ENCODE data around the gene ONECUT3. TPM values are rescaled to one million over a fixed set of nuclear protein-coding genes. Genes with fewer than 3 reads are reported as not detected.

Gene ONECUT3
- total RNA-seq, 2 donors from 2014 or later = 0.26 TPM; not detected in 1

DNA sequence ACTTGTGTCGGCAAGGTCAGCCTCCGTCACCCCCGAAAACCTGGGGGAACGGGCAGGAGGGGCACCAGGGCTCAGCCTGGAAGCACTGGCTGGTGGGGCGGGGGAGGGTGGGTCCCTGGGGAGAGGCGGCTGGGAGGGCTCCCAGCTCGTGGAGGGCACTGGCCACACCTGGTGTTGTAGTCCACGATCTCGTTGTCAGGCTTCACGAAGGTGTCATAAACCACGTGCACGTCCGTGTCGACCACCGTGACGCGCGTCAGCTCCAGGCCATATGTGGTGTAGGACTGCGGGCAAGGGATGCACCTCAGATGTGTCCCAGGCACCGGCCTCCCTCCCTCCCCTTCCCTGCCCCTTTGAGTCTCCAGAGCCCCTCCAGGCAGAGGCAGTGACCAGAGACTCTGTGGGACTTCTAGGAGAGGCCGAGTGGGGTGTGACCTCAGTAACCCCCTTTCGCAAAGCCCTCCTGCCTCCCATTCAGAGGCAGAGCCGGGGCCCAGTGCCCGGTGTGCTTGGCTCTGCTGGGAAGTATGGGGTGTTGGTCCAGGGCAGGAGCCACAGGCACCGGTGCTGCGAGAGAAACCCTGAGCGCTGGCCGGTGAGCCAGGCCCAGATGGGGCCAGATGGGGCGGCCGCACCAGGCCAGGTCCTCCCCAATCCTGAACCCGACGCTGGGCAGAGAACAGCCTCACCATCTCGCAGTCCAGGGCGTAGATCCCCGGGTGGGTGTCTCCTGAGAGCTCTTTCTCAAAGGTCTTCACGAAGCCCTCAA lies 63.4 kb downstream of the ONECUT3 start:
- Histone ChIP-seq H3K27ac (no peak overlapping the region), H3K36me3 (replicated peaks in 1 of 2; ENCODE audit: insufficient read depth in 1 of 2, low read depth in 2 of 2) (peaks cover 20 to 44% of the 10 kb centered on the region in 2 donors), H3K9me3 (no peaks in the 10 kb centered on the region), H3K4me1 (peaks cover 17% of the 10 kb centered on the region), H3K27me3 (no peaks in the 10 kb centered on the region), H3K4me3 (no peak overlapping the region)
- 93 to 95% methylated on average over 27 to 30 of the region's 36 CpGs for WGBS, 2 donors
- ATAC-seq (no peak), DNase-seq (no peak)
- TF ChIP-seq POLR2A (IDR thresholded peaks at IDR 0.05) = no peak
- TF ChIP-seq, protein P1, sequence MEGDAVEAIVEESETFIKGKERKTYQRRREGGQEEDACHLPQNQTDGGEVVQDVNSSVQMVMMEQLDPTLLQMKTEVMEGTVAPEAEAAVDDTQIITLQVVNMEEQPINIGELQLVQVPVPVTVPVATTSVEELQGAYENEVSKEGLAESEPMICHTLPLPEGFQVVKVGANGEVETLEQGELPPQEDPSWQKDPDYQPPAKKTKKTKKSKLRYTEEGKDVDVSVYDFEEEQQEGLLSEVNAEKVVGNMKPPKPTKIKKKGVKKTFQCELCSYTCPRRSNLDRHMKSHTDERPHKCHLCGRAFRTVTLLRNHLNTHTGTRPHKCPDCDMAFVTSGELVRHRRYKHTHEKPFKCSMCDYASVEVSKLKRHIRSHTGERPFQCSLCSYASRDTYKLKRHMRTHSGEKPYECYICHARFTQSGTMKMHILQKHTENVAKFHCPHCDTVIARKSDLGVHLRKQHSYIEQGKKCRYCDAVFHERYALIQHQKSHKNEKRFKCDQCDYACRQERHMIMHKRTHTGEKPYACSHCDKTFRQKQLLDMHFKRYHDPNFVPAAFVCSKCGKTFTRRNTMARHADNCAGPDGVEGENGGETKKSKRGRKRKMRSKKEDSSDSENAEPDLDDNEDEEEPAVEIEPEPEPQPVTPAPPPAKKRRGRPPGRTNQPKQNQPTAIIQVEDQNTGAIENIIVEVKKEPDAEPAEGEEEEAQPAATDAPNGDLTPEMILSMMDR (IDR thresholded peaks at IDR 0.05) = no peak
- intact Hi-C loops (cut with DNase I) = no loop called here

- Histone ChIP-seq H3K36me3 (replicated peaks in 1 of 2; ENCODE audit: insufficient read depth in 1 of 2, low read depth in 2 of 2) (peaks cover 20 to 49% of the 10 kb centered on the region in 2 donors), H3K4me1 (peaks cover 9% of the 10 kb centered on the region), H3K27ac (no peak overlapping the region), H3K27me3 (no peaks in the 10 kb centered on the region), H3K9me3 (no peaks in the 10 kb centered on the region), H3K4me3 (no peak overlapping the region)
- no peak for TF ChIP-seq POLR2A (IDR thresholded peaks at IDR 0.05)
- TF ChIP-seq, protein P1 (IDR thresholded peaks at IDR 0.05) = no peak
- intact Hi-C loops (cut with DNase I) = no loop called here
- 90 to 93% methylated on average over 2 to 25 of the region's 25 CpGs for WGBS, 2 donors
- ATAC-seq (no peak), DNase-seq (no peak)
These were observed 64.4 kb downstream of the ONECUT3 start for GRCh38 chr19:1817553-1818179.

GRCh38 chr19:1818549-1819195 lies 65.4 kb downstream of the ONECUT3 start:
- intact Hi-C loops (cut with DNase I) = no loop called here
- peaks cover 20 to 49% of the 10 kb centered on the region in 2 donors for H3K36me3 ChIP-seq (replicated peaks in 1 of 2; ENCODE audit: insufficient read depth in 1 of 2, low read depth in 2 of 2)
- no peaks in the 10 kb centered on the region for H3K4me1 ChIP-seq
- ATAC-seq (no peak), DNase-seq (no peak)
- no peak for TF ChIP-seq POLR2A (IDR thresholded peaks at IDR 0.05)
- TF ChIP-seq, protein P1 (IDR thresholded peaks at IDR 0.05) = no peak
- H3K27ac ChIP-seq = no peak overlapping the region
- no peak overlapping the region for H3K4me3 ChIP-seq
- 89 to 94% methylated on average over 12 to 29 of the region's 33 CpGs for WGBS, 2 donors
- no peaks in the 10 kb centered on the region for H3K9me3 ChIP-seq
- H3K27me3 ChIP-seq = no peaks in the 10 kb centered on the region

DNA sequence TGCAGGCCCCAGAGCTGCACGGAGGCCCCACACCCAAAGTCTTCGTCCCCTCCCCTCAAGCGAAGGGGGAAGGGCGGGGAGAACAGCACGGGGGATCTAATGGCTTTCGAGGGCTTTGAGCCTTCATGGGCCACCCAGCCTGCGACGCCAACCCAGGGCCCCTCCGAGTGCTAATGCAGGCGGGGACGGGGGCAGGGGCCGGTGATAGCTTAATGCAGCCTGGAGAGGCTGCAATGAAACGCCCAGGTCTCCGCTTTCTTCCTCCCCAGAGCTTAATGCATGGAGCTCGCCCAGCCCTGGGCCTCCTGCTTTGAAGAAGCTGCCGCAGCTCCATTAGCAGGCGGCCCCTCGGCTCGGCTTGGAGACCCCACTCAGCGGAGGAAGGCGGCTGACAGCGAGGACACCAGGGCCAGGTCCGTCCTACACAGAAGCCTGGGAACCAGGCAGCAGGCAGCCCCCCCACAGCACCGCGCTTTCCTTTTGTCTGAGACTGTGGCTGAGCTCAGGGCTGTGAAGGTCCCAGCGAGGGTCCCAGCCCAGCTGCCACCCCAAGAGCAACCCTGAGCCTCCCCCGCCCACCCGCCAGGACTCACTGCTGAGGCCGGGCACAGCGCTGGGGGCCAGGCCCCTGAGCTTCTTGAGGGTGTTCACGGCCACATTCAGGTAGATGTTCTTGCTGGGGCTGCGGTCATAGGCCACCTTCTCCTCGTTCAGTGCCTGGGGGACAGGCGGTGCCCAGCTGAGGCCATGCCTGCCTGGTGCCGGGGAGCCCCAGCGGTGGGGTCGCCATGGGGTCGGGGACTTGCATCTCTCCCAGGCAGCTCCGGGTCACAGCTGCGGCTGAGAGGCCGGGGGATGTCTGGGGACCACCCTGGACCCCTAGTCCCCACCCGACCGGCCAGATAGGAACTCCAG lies 66.3 kb downstream of the ONECUT3 start:
- H3K4me1 ChIP-seq = no peaks in the 10 kb centered on the region
- intact Hi-C loops (cut with DNase I) = no loop called here
- H3K27ac ChIP-seq = no peak overlapping the region
- no peaks in the 10 kb centered on the region for H3K9me3 ChIP-seq
- no peaks in the 10 kb centered on the region for H3K27me3 ChIP-seq
- DNase-seq (no peak), ATAC-seq (no peak)
- H3K36me3 ChIP-seq (replicated peaks in 1 of 2; ENCODE audit: insufficient read depth in 1 of 2, low read depth in 2 of 2) = peaks cover 20 to 51% of the 10 kb centered on the region in 2 donors
- 89 to 92% methylated on average over 9 to 27 of the region's 43 CpGs for WGBS, 2 donors
- TF ChIP-seq POLR2A (IDR thresholded peaks at IDR 0.05) = no peak
- TF ChIP-seq, protein P1 (IDR thresholded peaks at IDR 0.05) = no peak
- H3K4me3 ChIP-seq = no peak overlapping the region
